ENCODE data around the gene DHCR24.

The DHCR24 gene

GRCh38 chr1:54819195-54819536 lies 67.8 kb downstream of the DHCR24 start:
- no peak for TF ChIP-seq EZH2phosphoT487 (IDR thresholded peaks at IDR 0.05; ENCODE audit: borderline replicate concordance)
- no peak for TF ChIP-seq CTCF (conservative IDR thresholded peaks at IDR 0.05; ENCODE audit: low read length)
- H3K4me3 ChIP-seq (ENCODE audit: low read length, poor library complexity, severe bottlenecking): no peak overlapping the region
- no peaks in the 10 kb centered on the region for H4K20me1 ChIP-seq (ENCODE audit: insufficient read depth, low read length, poor library complexity, severe bottlenecking)
- no peak overlapping the region for H3K9ac ChIP-seq (ENCODE audit: low read depth, low read length, poor library complexity, severe bottlenecking)
- H3F3A ChIP-seq (ENCODE audit: low read depth): no peaks in the 10 kb centered on the region
- H3K4me2 ChIP-seq (ENCODE audit: low read depth, low read length, poor library complexity, severe bottlenecking): no peak overlapping the region
- no peaks in the 10 kb centered on the region for H3K79me2 ChIP-seq (ENCODE audit: insufficient read depth, low read length)
- no peaks in the 10 kb centered on the region for H3K9me2 ChIP-seq (replicated peaks; ENCODE audit: low read depth, low read length)
- H3K36me3 ChIP-seq (ENCODE audit: insufficient read depth, low read length): no peaks in the 10 kb centered on the region
- no peak overlapping the region for H2AFZ ChIP-seq (ENCODE audit: low read length)
- H3K27me3 ChIP-seq (ENCODE audit: insufficient read depth, low read length, poor library complexity, severe bottlenecking): no peaks in the 10 kb centered on the region
- H3K4me1 ChIP-seq (ENCODE audit: insufficient read depth, low read length, poor library complexity, severe bottlenecking): no peaks in the 10 kb centered on the region
- no peaks in the 10 kb centered on the region; the same call in 1 of the 2 replicates for H3K9me3 ChIP-seq (ENCODE audit: insufficient read depth, low read depth, low read length)

- Histone ChIP-seq H4K20me1 (ENCODE audit: insufficient read depth, low read length, poor library complexity, severe bottlenecking) (no peaks in the 10 kb centered on the region), H3K79me2 (ENCODE audit: insufficient read depth, low read length) (no peaks in the 10 kb centered on the region), H3K4me1 (ENCODE audit: insufficient read depth, low read length, poor library complexity, severe bottlenecking) (no peaks in the 10 kb centered on the region), H3K9ac (ENCODE audit: low read depth, low read length, poor library complexity, severe bottlenecking) (no peak overlapping the region), H2AFZ (ENCODE audit: low read length) (0 out of 2 replicates have a peak overlapping the region, but pooled peaks have one; percentile 65), H3K9me2 (replicated peaks; ENCODE audit: low read depth, low read length) (no peaks in the 10 kb centered on the region), H3K4me2 (ENCODE audit: low read depth, low read length, poor library complexity, severe bottlenecking) (no peak overlapping the region), H3K27me3 (ENCODE audit: insufficient read depth, low read length, poor library complexity, severe bottlenecking) (no peaks in the 10 kb centered on the region), H3K9me3 (ENCODE audit: insufficient read depth, low read depth, low read length) (no peaks in the 10 kb centered on the region), H3K36me3 (ENCODE audit: insufficient read depth, low read length) (no peaks in the 10 kb centered on the region), H3K4me3 (ENCODE audit: low read length, poor library complexity, severe bottlenecking) (no peak overlapping the region), H3F3A (ENCODE audit: low read depth) (no peaks in the 10 kb centered on the region)
- TF ChIP-seq CTCF (conservative IDR thresholded peaks at IDR 0.05; ENCODE audit: low read length) (no peak), EZH2phosphoT487 (IDR thresholded peaks at IDR 0.05; ENCODE audit: borderline replicate concordance) (no peak)
These were observed 68.4 kb downstream of the DHCR24 start for GRCh38 chr1:54818461-54819194.

GRCh38 chr1:54816951-54817350 lies 70.0 kb downstream of the DHCR24 start:
- Histone ChIP-seq H3K9me3 (ENCODE audit: insufficient read depth, low read depth, low read length) (no peaks in the 10 kb centered on the region), H3K27me3 (ENCODE audit: insufficient read depth, low read length, poor library complexity, severe bottlenecking) (no peaks in the 10 kb centered on the region), H3F3A (ENCODE audit: low read depth) (no peaks in the 10 kb centered on the region), H3K9me2 (replicated peaks; ENCODE audit: low read depth, low read length) (no peaks in the 10 kb centered on the region), H4K20me1 (ENCODE audit: insufficient read depth, low read length, poor library complexity, severe bottlenecking) (no peaks in the 10 kb centered on the region), H3K4me3 (ENCODE audit: low read length, poor library complexity, severe bottlenecking) (no peak overlapping the region), H3K4me1 (ENCODE audit: insufficient read depth, low read length, poor library complexity, severe bottlenecking) (no peaks in the 10 kb centered on the region), H3K9ac (ENCODE audit: low read depth, low read length, poor library complexity, severe bottlenecking) (no peak overlapping the region), H2AFZ (ENCODE audit: low read length) (no peak overlapping the region), H3K36me3 (ENCODE audit: insufficient read depth, low read length) (no peaks in the 10 kb centered on the region), H3K79me2 (ENCODE audit: insufficient read depth, low read length) (no peaks in the 10 kb centered on the region), H3K4me2 (ENCODE audit: low read depth, low read length, poor library complexity, severe bottlenecking) (no peak overlapping the region)
- no peak for TF ChIP-seq EZH2phosphoT487 (IDR thresholded peaks at IDR 0.05; ENCODE audit: borderline replicate concordance)
- TF ChIP-seq CTCF (conservative IDR thresholded peaks at IDR 0.05; ENCODE audit: low read length): no peak

Measured in Loucy (cell line).